SK-N-MC (cell line): ENCODE measurements around the gene ZP3.

Experiments used
- EZH2 ChIP-seq: fragments of 200-600 bp; sonication (generic); IDR thresholded peaks from one replicate; pipeline ENCODE4 v1.6.1; 2017; ENCODE audit warnings: antibody characterized with exemption
- POLR2AphosphoS5 ChIP-seq: IDR thresholded peaks from 2 replicates; pipeline ENCODE4 v1.6.1; 2012; ENCODE audit warnings: mild to moderate bottlenecking, low read depth, low read length, borderline replicate concordance

- TF ChIP-seq POLR2AphosphoS5 (no peak), EZH2 (no peak)
Observed at GRCh38 chr7:76408121-76408560, 16.6 kb upstream of the ZP3 start.
